Smooth muscle cell of the brain vasculature (primary cell): ENCODE results near the gene MRPL9.

Source experiments
- DNase-seq: peaks from one replicate; pipeline ENCODE4 v3.0.0-alpha.2; 2012; ENCODE audit warnings: low read depth, low spot score

Gene MRPL9

GRCh38 chr1:151762941-151763921, at the start of gene MRPL9:
TSS of gene MRPL9 (minus strand) at chr1:151763496. CDS start at chr1:151763479, 17 bp downstream.
- peak; percentile 33 for DNase-seq

- no peak for DNase-seq
These were observed 47.9 kb upstream of the MRPL9 start for GRCh38 chr1:151811181-151811580.

DNA sequence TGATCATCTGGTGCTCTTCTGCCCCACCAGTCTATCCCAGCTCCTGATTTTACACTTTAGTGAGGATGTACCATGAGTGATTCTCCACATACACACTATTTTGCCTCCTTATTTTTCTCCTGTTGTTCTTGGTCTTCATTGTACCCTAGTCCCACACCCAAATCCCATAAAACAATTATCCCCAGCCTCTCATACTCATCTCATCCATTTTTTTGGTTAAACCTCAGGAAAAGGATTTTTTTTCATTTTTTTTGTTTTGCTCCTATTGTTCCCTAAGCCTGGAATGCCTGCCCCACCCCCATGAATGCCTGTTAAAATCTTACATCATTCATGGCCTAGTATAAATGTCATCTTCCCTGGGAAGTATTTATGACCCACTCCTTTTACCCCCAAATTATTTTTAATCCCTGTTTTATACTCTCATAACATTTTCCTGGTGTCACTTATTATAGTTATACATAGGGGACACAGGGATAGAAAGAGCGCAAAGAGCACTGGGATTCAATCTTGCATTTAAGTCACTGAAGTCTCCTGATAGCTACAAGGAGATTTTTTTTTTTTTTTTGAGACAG, 46.8 kb upstream of the MRPL9 start:
- no peak for DNase-seq

- DNase-seq, result no peak
These were observed 46.1 kb upstream of the MRPL9 start for GRCh38 chr1:151809290-151809984.

DNA sequence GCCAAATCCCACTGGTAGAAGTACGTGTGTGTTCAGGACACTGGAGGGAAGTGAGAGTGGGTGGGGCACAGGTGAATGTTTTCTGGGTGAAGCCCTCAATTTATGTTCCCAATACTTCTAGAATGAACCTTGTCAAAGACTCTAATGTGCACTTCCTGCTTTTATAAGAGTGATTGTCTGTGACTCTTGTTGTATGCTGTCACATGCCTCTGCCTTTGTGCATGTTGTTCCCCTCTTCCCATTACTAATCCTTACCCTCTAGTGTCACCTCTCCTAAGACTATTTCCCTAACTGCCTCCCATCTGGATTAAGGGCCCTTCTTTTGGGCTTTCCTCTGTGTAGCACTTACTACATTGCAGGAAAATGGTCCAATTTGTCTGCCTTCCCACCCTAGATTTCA, 44.5 kb upstream of the MRPL9 start:
- DNase-seq, result no peak

GRCh38 chr1:151807131-151807530, 43.8 kb upstream of the MRPL9 start:
- no peak for DNase-seq

GRCh38 chr1:151806170-151806569, 42.9 kb upstream of the MRPL9 start:
- no peak for DNase-seq

GRCh38 chr1:151805066-151805820, 41.9 kb upstream of the MRPL9 start, which contains the start of gene LINGO4:
TSS of gene LINGO4 (minus strand) at chr1:151805419. CDS start at chr1:151802704, 2,715 bp downstream.
- no peak for DNase-seq

- DNase-seq, result no peak
These were observed 40.6 kb upstream of the MRPL9 start for GRCh38 chr1:151803915-151804314.

DNA sequence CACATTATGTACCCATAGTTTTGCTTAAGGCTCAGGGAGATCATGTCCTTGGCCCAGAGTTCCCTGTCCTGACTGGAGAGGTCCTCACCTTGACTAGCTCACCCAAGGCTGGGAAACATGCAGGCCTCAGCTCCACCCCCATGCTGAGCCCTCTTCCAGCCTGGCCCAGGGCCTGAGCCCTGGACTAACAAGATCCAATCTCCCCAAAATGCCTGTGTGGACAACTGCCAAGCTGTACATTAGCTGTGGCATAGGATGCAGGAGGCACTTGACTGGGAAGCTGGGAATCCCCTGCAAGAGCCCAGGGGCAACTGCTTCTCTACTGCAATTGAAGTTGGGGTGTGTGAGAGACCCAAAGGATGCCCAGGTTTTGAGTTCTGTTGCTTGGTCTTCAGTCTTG, 39.9 kb upstream of the MRPL9 start:
- DNase-seq, result no peak

DNA sequence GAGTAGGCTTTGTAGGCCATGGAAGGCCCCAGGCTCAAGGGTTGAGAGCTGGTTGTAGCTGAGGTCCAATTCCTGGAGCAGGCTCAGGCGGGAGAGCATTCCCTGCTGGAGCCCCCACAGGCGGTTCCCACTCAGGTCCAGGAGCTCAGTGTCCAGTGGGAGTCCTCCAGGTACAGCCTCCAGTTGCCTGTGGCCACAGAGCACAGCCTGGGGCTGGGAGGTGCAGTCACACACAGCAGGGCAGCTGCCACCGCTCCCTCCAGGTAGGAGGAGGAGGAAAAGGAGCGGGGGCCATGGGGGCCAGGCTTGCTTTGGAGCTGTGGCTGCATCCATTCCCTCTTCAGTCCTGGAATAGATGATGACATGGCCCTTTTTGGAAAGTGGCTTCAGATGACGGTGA, 39.1 kb upstream of the MRPL9 start:
- no peak for DNase-seq

DNA sequence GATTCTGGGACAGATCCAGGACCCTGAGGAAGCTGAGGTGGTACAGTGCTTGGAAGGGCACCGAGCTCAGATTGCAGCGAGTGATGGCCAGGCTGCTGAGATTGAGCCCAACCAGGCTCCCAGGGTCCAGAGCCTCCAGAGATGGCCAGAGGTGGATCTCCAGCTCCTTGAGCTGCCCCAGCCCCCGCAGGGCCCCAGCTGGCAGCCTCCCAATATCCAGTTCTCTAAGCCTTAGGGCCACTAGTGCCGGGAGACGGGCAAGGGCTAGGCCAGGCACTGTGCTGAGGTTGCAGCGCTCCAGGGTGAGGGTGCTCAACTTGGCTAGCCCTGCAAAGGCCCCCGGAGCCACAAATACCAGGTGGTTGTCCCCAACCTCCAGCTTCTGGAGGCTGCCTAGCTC, 38.5 kb upstream of the MRPL9 start:
- no peak for DNase-seq

DNA sequence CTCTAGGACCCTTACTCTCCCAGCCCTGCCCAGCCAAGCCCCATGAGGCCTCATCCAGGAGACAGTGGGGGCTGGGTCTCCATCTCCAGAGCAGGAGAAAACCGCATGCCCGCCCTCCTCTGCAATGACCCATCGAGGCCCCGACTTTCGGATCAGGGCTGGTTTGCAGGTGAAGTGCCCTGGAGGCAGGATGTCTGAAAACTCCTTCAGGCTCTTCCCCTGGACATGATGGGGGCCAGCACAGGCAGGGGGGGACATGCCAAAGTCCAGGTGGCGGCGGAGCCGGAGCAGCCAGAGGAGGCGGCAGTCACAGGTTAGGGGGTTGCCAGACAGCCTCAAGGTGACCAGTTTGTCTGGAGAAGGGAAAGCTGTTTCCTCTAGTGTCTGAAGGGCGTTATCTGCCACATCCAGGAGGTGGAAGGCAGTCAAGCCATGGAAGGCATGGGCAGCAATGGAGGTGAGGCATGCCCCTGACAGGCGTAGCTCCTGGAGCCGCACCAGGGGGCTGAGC, 38.1 kb upstream of the MRPL9 start:
- no peak for DNase-seq

GRCh38 chr1:151800830-151801229, 37.5 kb upstream of the MRPL9 start:
- no peak for DNase-seq

- no peak for DNase-seq
These were observed 36.1 kb upstream of the MRPL9 start for GRCh38 chr1:151799179-151800022.

- DNase-seq, result no peak
These were observed 35.3 kb upstream of the MRPL9 start for GRCh38 chr1:151798571-151798970.

GRCh38 chr1:151790940-151791651, 27.8 kb upstream of the MRPL9 start:
- no peak for DNase-seq

DNA sequence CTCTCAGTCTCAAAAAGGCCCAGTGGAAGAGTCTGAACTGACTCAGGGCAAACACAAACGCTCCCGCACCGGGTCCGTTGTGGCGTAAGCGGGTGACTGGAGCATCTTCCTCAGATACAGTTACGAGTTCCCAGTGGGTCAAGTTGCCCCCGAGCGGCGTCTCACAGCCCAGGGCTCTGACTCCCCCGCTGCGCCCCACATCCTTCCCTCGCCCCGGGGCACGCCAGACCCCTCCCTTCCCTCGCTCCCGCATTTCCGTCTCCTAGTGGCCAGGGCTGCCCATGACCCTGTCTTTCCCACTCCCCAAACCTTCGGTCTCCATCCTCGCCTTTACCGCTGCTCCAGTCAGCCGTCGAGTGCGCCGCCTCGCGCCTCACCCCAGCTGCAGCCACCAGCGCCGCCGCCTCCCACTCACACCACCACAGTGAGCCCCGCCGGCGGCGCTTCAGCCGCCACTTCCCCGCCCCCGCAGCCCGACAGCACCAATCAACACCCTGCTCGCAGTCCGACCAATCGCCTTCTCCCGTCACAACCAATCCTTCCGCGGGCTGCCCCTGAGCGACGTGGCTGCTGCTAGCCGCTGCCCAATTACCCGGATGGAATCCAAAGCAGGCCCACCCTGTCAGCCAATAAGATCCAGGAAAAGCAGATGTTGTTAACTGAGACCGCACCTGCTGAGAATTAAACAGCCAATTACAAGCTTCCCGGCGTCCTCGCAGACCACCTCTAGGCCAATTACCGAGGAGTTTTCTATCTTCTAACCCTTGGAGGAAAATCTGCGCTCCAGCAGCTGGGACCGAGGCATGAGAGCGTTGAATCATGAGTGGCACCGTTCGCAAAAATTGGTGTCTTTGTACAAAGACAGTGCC, 27.0 kb upstream of the MRPL9 start, which contains the start of gene TDRKH:
TSS of gene TDRKH (minus strand) at position 430 of the 869 bp plus-strand sequence. CDS start 7,478 bp downstream, outside the sequence.
- DNase-seq, result peak; percentile 96

- DNase-seq, result no peak
These were observed 24.4 kb upstream of the MRPL9 start for GRCh38 chr1:151787689-151788088.
